ENCODE data around the gene CCN6. TPM values are rescaled to one million over a fixed set of nuclear protein-coding genes. Genes with fewer than 3 reads are reported as not detected.

The CCN6 gene
- total and polyA plus RNA-seq, 4 donors = 0.57 to 0.69 TPM; not detected in 2

DNA sequence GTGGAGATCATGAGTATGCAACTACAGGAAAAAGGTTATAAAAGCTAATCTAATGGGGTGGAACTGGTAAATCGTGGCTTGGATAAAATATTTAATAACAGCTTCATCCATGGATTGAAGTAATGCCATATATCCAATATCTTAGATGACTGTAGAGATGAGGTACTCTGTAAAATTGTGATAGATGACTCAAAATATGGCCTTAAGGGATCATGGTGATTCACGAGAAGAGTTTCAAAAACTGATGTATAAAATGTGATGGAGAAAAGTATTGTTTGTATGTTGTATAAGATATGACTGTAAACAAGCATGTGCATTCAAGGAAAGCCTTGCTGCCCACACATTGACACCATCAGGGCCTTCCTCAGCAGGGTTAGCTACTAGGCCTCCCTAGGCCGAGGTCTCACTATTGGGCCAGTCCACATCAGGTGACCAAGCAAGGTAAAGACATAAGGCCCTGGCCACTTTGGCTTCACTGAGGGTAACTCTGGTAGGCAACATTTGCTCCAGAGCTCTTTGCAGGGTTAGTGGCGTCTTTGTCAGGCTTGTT is 17.7 kb upstream of the CCN6 start:
- H3K36me3 ChIP-seq (ENCODE audit: control insufficient read depth, insufficient read depth, low read length) = no peaks in the 10 kb centered on the region
- no peak overlapping the region for H3K27ac ChIP-seq (ENCODE audit: low read depth, low read length)
- H3K9me3 ChIP-seq (ENCODE audit: control insufficient read depth, insufficient read depth, low read length) = no peaks in the 10 kb centered on the region
- 100% methylated on average over 2 of the region's 4 CpGs for WGBS (ENCODE audit: insufficient coverage)
- no peak for DNase-seq (ENCODE audit: low read depth in 4 of 6, low spot score in 6 of 6)
- H3K4me1 ChIP-seq (ENCODE audit: control insufficient read depth, insufficient read depth, low read length) = peaks cover 30% of the 10 kb centered on the region
- H3K27me3 ChIP-seq (ENCODE audit: control insufficient read depth, insufficient read depth, low read length) = no peaks in the 10 kb centered on the region
- no peak overlapping the region for H3K4me3 ChIP-seq (ENCODE audit: low read depth, low read length)

DNA sequence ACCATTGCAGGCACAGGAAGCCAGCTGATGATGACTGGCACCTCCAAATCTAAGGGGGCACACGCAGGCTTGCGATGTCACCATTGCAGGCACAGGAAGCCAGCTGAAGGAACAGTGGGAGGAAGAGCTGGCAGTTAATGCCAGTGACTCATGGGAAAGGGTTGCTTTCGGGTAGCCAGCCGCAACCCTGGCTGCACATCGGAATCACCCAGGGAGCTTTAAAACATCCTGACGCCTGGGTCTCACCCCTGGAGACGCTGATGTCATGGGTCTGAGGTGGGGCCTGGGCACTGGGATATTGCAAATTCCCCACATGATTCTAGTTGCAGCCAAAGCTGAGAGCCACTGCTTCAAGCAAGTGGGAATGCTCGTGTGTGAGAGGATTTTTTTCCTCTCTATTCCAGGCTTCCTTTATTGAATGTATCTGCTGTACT is 16.1 kb upstream of the CCN6 start:
- WGBS (ENCODE audit: insufficient coverage) = 29% methylated on average over 7 of the region's 8 CpGs
- Histone ChIP-seq H3K27ac (ENCODE audit: low read depth, low read length) (peak overlapping the region; percentile 63), H3K36me3 (ENCODE audit: control insufficient read depth, insufficient read depth, low read length) (no peaks in the 10 kb centered on the region), H3K4me1 (ENCODE audit: control insufficient read depth, insufficient read depth, low read length) (peaks cover 31% of the 10 kb centered on the region), H3K4me3 (ENCODE audit: low read depth, low read length) (no peak overlapping the region), H3K27me3 (ENCODE audit: control insufficient read depth, insufficient read depth, low read length) (no peaks in the 10 kb centered on the region), H3K9me3 (ENCODE audit: control insufficient read depth, insufficient read depth, low read length) (no peaks in the 10 kb centered on the region)
- DNase-seq (ENCODE audit: low read depth in 4 of 6, low spot score in 6 of 6) = peak in 3 of 6 donors; percentile 38 to 77 (median 57)

DNA sequence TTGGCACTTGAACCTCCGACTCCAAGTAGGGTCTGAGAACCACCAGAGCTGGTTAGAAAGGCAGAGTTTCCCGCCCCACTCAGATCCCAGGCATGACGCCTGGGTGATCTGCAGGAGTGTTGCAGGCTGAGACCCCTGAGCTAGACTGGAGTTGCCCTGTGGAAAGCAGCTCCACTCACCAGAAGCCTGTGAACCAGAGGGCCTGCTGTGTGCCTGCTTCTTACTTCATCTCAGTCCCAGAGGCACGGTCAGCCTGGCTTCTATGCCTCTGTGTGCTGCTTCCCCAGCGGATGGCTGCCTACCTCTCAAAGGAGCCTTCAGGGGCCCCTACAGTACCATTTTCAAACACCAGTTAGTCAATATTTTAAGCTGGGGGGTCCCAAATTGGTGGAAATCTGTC is 15.6 kb upstream of the CCN6 start:
- no peak for DNase-seq (ENCODE audit: low read depth in 4 of 6, low spot score in 6 of 6)
- Histone ChIP-seq H3K4me3 (ENCODE audit: low read depth, low read length) (no peak overlapping the region), H3K36me3 (ENCODE audit: control insufficient read depth, insufficient read depth, low read length) (no peaks in the 10 kb centered on the region), H3K4me1 (ENCODE audit: control insufficient read depth, insufficient read depth, low read length) (peaks cover 31% of the 10 kb centered on the region), H3K27ac (ENCODE audit: low read depth, low read length) (peak overlapping the region; percentile 63), H3K27me3 (ENCODE audit: control insufficient read depth, insufficient read depth, low read length) (no peaks in the 10 kb centered on the region), H3K9me3 (ENCODE audit: control insufficient read depth, insufficient read depth, low read length) (no peaks in the 10 kb centered on the region)
- 50% methylated on average over 4 of the region's 5 CpGs for WGBS (ENCODE audit: insufficient coverage)

GRCh38 chr6:112038756-112039430 is 15.0 kb upstream of the CCN6 start:
- Histone ChIP-seq H3K27me3 (ENCODE audit: control insufficient read depth, insufficient read depth, low read length) (no peaks in the 10 kb centered on the region), H3K27ac (ENCODE audit: low read depth, low read length) (no peak overlapping the region), H3K9me3 (ENCODE audit: control insufficient read depth, insufficient read depth, low read length) (no peaks in the 10 kb centered on the region), H3K36me3 (ENCODE audit: control insufficient read depth, insufficient read depth, low read length) (no peaks in the 10 kb centered on the region), H3K4me1 (ENCODE audit: control insufficient read depth, insufficient read depth, low read length) (peaks cover 29% of the 10 kb centered on the region), H3K4me3 (ENCODE audit: low read depth, low read length) (no peak overlapping the region)
- DNase-seq (ENCODE audit: low read depth in 4 of 6, low spot score in 6 of 6) = no peak
- WGBS (ENCODE audit: insufficient coverage) = 91% methylated on average over 6 of the region's 15 CpGs

DNA sequence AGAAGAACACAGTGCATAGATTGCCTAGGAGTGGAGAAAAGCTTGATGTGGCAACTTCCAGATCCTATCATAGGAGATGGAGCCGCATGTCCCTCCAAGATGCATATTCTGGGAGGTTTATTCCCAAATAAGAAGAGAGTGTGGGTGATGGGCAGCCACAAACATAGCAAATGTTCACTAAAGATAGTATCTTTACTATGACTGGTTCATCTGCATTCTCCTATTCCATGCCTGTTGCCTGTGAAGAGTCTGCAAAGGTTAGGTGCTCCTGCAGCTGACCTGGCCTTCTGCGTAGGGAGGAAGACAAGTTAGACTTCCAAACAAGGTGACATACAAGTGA is 14.5 kb upstream of the CCN6 start:
- H3K27me3 ChIP-seq (ENCODE audit: control insufficient read depth, insufficient read depth, low read length) = no peaks in the 10 kb centered on the region
- peaks cover 25% of the 10 kb centered on the region for H3K4me1 ChIP-seq (ENCODE audit: control insufficient read depth, insufficient read depth, low read length)
- no peaks in the 10 kb centered on the region for H3K9me3 ChIP-seq (ENCODE audit: control insufficient read depth, insufficient read depth, low read length)
- no CpG with 5 or more reads among the region's 2 CpGs for WGBS (ENCODE audit: insufficient coverage)
- no peaks in the 10 kb centered on the region for H3K36me3 ChIP-seq (ENCODE audit: control insufficient read depth, insufficient read depth, low read length)
- no peak overlapping the region for H3K27ac ChIP-seq (ENCODE audit: low read depth, low read length)
- DNase-seq (ENCODE audit: low read depth in 4 of 6, low spot score in 6 of 6) = no peak
- no peak overlapping the region for H3K4me3 ChIP-seq (ENCODE audit: low read depth, low read length)

- H3K4me3 ChIP-seq (ENCODE audit: low read depth, low read length) = no peak overlapping the region
- no peaks in the 10 kb centered on the region for H3K36me3 ChIP-seq (ENCODE audit: control insufficient read depth, insufficient read depth, low read length)
- 36% methylated on average over 1 of the region's 1 CpG for WGBS (ENCODE audit: insufficient coverage)
- no peak for DNase-seq (ENCODE audit: low read depth in 4 of 6, low spot score in 6 of 6)
- peak overlapping the region; percentile 58 for H3K27ac ChIP-seq (ENCODE audit: low read depth, low read length)
- no peaks in the 10 kb centered on the region for H3K27me3 ChIP-seq (ENCODE audit: control insufficient read depth, insufficient read depth, low read length)
- no peaks in the 10 kb centered on the region for H3K9me3 ChIP-seq (ENCODE audit: control insufficient read depth, insufficient read depth, low read length)
- peaks cover 21% of the 10 kb centered on the region for H3K4me1 ChIP-seq (ENCODE audit: control insufficient read depth, insufficient read depth, low read length)
Observed at GRCh38 chr6:112040956-112041355, 12.9 kb upstream of the CCN6 start.

GRCh38 chr6:112041535-112041934 is 12.4 kb upstream of the CCN6 start:
- Histone ChIP-seq H3K4me3 (ENCODE audit: low read depth, low read length) (no peak overlapping the region), H3K4me1 (ENCODE audit: control insufficient read depth, insufficient read depth, low read length) (peaks cover 21% of the 10 kb centered on the region), H3K9me3 (ENCODE audit: control insufficient read depth, insufficient read depth, low read length) (no peaks in the 10 kb centered on the region), H3K27ac (ENCODE audit: low read depth, low read length) (peak overlapping the region; percentile 58), H3K36me3 (ENCODE audit: control insufficient read depth, insufficient read depth, low read length) (no peaks in the 10 kb centered on the region), H3K27me3 (ENCODE audit: control insufficient read depth, insufficient read depth, low read length) (no peaks in the 10 kb centered on the region)
- WGBS (ENCODE audit: insufficient coverage) = 70% methylated on average over 1 of the region's 3 CpGs
- DNase-seq (ENCODE audit: low read depth in 4 of 6, low spot score in 6 of 6) = no peak

GRCh38 chr6:112043032-112044007 is 10.6 kb upstream of the CCN6 start:
- peak; percentile 86 to 99 (median 90) for DNase-seq (ENCODE audit: low read depth in 4 of 6, low spot score in 6 of 6)
- Histone ChIP-seq H3K4me3 (ENCODE audit: low read depth, low read length) (peak overlapping the region; percentile 58), H3K36me3 (ENCODE audit: control insufficient read depth, insufficient read depth, low read length) (no peaks in the 10 kb centered on the region), H3K27ac (ENCODE audit: low read depth, low read length) (peak overlapping the region; percentile 92), H3K27me3 (ENCODE audit: control insufficient read depth, insufficient read depth, low read length) (no peaks in the 10 kb centered on the region), H3K4me1 (ENCODE audit: control insufficient read depth, insufficient read depth, low read length) (peaks cover 11% of the 10 kb centered on the region), H3K9me3 (ENCODE audit: control insufficient read depth, insufficient read depth, low read length) (no peaks in the 10 kb centered on the region)
- 0% methylated on average over 23 of the region's 36 CpGs for WGBS (ENCODE audit: insufficient coverage)

- no peak overlapping the region for H3K4me3 ChIP-seq (ENCODE audit: low read depth, low read length)
- 82% methylated on average over 6 of the region's 8 CpGs for WGBS (ENCODE audit: insufficient coverage)
Observed at GRCh38 chr6:112044196-112044595, 9.7 kb upstream of the CCN6 start.

More at GRCh38 chr6:112044196-112044595, 9.7 kb upstream of the CCN6 start:
- Histone ChIP-seq H3K27me3 (ENCODE audit: control insufficient read depth, insufficient read depth, low read length) (no peaks in the 10 kb centered on the region), H3K4me1 (ENCODE audit: control insufficient read depth, insufficient read depth, low read length) (peaks cover 5% of the 10 kb centered on the region), H3K9me3 (ENCODE audit: control insufficient read depth, insufficient read depth, low read length) (no peaks in the 10 kb centered on the region), H3K36me3 (ENCODE audit: control insufficient read depth, insufficient read depth, low read length) (no peaks in the 10 kb centered on the region), H3K27ac (ENCODE audit: low read depth, low read length) (no peak overlapping the region)
- no peak for DNase-seq (ENCODE audit: low read depth in 4 of 6, low spot score in 6 of 6)
